ENCODE results near the gene IGSF23.

The IGSF23 gene

GRCh38 chr19:44642377-44642776 is 29.0 kb downstream of the IGSF23 start:
- DNase-seq, result no peak

DNA sequence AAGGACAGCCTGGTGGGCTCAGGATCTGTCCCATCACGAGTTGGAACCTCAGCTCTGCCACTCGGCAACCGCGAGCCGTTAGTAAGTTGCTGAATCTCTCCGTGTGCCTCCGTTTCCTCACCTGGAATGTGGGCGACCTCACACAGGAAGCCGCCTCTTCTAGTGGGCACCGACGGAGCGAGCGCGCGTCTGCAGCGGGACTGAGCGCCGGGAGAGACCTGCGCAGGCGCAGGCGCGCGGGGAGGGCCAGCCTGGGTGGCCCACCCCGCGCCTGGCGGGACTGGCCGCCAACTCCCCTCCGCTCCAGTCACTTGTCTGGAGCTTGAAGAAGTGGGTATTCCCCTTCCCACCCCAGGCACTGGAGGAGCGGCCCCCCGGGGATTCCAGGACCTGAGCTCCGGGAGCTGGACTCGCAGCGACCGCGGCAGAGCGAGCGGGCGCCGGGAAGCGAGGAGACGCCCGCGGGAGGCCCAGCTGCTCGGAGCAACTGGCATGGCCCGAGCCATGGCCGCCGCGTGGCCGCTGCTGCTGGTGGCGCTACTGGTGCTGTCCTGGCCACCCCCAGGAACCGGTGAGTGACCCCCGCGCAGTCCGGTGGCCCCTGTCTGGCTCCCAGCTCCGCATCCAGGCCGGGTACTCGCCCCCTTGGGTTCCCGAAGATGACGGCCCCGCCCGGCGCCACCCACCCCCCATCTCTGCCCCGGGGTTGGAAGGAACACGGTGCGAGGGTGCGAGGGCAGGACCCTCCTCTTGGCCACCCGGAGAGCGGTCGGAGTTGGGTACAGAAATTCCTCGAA is 30.4 kb downstream of the IGSF23 start, which contains the start of gene PVR:
TSS of gene PVR (plus strand) at position 306 of the 797 bp plus-strand sequence. CDS start at position 493, 187 bp downstream.
- peak; percentile 53 for DNase-seq

GRCh38 chr19:44644402-44645016 is 31.1 kb downstream of the IGSF23 start:
- DNase-seq, result no peak

GRCh38 chr19:44645407-44646048 is 32.2 kb downstream of the IGSF23 start:
- no peak for DNase-seq

- no peak for DNase-seq
Observed at GRCh38 chr19:44646049-44646416, 32.7 kb downstream of the IGSF23 start.

DNA sequence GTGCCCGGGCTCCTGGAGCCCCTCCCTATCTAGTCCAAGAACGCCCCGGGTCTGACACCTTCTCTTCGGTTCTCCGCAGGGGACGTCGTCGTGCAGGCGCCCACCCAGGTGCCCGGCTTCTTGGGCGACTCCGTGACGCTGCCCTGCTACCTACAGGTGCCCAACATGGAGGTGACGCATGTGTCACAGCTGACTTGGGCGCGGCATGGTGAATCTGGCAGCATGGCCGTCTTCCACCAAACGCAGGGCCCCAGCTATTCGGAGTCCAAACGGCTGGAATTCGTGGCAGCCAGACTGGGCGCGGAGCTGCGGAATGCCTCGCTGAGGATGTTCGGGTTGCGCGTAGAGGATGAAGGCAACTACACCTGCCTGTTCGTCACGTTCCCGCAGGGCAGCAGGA is 33.8 kb downstream of the IGSF23 start:
- DNase-seq, result no peak

DNA sequence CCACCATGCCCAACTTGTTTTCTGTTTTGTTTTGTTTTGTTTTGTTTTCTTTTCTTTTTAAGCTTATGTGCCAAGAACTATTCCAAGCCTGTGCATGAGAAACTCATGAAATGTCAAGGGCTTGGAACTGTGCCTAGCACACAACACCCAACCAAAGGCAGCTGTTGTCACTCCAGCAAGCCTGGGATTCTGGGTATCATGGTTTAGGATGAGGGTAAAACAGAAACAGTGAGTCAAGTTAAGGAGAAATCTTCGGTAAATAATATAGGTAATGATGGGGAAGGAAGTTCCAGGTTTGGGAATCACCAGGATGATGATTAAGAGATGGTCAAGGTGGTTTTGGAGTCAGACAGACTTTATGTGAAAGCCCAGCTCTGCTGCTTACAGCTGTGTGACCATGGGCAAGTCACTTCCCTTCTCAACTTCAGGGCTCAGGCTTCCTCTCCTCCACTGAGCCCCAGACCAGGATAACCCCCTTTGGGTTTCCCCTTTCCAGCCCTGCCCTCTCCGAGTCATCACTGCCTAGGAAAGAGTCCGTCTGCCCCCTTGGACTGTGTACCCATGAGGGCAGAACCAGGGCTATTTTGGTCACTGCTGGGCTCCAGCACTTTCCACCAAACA is 35.4 kb downstream of the IGSF23 start:
- no peak for DNase-seq

DNA sequence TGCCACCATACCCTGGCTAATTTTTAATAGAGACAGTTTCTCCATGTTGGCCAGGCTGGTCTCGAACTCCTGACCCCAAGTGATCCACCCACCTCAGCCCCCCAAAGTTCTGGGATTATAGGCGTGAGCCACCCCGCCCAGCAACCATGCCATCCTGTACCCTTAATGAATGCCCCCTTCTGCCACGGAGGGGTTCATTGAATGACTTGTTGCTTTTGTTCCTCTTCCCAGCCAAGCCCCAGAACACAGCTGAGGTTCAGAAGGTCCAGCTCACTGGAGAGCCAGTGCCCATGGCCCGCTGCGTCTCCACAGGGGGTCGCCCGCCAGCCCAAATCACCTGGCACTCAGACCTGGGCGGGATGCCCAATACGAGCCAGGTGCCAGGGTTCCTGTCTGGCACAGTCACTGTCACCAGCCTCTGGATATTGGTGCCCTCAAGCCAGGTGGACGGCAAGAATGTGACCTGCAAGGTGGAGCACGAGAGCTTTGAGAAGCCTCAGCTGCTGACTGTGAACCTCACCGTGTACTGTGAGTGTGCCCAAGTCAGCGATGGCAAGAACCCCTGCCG is 36.3 kb downstream of the IGSF23 start:
- DNase-seq, result no peak

DNA sequence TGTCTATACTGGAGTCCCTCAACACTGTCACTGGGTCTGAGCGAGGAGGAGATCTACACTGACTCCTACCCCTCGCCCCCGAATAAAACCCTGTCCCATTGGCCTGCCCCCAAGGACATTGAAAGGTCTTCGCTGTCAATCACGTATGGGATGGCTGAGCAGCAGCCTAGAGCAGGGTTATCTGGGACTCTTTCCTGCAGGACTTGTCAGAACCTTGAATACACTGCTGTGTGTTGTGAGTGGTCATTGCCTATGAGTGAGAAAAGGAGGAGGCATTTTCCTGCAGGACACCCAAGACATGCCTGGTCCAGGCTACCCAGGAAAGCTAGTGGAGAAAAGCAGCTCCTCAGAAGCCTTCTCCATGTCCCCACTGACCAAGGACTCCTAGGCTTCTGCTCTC is 40.0 kb downstream of the IGSF23 start:
- DNase-seq, result no peak

- DNase-seq, result peak; percentile 67
Observed at GRCh38 chr19:44653977-44654774, 40.8 kb downstream of the IGSF23 start.

- DNase-seq, result peak; percentile 73
Observed at GRCh38 chr19:44657211-44657921, 44.0 kb downstream of the IGSF23 start.

DNA sequence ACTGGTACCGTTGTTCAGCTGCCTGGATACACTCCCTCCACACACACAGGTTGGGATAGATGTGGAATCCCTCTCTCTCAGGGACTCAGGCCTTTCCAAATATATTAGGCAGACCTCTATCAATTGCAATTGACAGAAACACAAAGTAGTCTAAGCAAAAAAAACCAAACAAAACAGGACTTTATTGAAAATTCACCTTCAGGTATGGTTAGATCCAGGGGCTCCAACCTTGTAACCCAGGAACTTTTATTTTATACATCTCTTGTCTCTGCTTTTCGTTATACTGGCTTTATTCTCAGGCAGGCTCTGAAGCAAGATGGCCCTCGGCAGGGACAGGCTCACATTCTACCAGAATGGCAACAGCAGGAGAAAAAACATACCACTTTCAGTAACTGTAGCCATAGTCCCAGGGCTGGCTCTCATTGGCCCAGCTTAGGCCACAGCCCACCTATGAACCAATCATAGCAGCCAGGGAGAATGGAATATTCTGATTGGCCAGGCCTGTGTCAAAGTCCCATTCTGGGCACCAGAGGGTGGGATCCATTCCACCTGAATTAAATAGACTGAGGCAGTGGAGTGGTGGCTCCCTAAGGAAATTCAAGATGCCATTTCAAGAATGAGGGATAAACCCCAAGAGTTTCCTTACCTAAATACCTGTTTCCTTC is 44.8 kb downstream of the IGSF23 start:
- no peak for DNase-seq

DNA sequence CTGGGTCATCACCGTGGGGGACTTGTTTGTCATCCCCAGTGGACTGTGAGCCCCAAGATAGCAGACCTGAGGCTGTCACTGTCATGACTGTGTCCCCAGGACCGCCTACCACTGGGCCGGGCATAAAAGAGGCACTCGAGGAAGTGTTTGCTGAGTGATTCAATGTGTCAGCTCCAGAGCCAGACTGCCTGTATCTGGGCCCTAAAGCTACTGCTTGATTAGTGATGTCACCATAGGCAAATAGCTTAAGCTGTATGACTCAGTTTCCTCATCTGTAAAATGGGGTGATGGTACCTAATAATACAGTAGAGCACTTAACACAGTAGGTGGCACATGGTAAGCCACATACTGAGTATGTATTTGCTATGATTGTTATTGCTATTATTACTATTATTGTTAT is 46.7 kb downstream of the IGSF23 start:
- no peak for DNase-seq

DNA sequence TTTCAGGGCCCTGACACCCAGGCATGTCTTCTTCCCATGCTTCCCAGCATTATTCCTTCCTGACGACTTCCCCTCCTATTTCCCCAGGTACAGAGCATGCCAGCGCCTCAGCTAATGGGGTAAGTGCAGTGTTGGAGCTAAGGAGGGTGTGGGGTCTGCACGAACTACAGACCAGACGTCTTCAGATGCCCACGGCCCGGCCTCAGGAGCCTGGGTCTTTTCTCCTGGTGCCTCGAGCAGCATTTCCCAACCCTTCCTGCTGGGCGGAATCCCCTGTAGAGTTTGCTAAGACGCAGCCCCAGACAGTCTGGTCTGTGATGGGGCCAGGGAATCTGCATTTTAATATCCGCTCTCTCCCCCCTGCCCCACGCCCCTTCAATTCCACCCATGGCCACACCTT is 47.8 kb downstream of the IGSF23 start:
- no peak for DNase-seq

DNA sequence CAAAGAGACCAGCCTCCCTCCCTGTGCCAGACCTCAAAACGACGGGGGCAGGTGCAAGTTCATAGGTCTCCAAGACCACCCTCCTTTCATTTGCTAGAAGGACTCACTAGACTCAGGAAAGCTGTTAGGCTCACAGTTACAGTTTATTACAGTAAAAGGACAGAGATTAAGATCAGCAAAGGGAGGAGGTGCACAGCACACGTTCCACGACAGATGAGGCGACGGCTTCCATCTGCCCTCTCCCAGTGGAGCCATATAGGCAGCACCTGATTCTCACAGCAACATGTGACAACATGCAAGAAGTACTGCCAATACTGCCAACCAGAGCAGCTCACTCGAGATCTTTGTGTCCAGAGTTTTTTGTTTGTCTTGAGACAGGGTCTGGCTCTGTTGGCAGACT is 48.5 kb downstream of the IGSF23 start:
- DNase-seq, result no peak

DNA sequence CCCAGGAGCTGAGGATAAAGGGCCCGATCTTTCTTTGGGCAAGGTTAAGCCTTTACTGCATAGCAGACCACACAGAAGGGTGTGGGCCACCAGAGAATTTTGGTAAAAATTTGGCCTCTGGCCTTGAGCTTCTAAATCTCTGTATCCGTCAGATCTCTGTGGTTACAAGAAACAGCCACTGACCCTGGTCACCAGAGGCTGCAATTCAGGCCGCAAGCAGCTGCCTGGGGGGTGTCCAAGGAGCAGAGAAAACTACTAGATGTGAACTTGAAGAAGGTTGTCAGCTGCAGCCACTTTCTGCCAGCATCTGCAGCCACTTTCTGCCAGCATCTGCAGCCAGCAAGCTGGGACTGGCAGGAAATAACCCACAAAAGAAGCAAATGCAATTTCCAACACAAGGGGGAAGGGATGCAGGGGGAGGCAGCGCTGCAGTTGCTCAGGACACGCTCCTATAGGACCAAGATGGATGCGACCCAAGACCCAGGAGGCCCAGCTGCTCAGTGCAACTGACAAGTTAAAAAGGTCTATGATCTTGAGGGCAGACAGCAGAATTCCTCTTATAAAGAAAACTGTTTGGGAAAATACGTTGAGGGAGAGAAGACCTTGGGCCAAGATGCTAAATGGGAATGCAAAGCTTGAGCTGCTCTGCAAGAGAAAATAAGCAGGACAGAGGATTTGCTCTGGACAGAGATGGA is 49.5 kb downstream of the IGSF23 start:
- DNase-seq, result no peak

GRCh38 chr19:44663996-44664395 is 50.6 kb downstream of the IGSF23 start:
- DNase-seq, result no peak

DNA sequence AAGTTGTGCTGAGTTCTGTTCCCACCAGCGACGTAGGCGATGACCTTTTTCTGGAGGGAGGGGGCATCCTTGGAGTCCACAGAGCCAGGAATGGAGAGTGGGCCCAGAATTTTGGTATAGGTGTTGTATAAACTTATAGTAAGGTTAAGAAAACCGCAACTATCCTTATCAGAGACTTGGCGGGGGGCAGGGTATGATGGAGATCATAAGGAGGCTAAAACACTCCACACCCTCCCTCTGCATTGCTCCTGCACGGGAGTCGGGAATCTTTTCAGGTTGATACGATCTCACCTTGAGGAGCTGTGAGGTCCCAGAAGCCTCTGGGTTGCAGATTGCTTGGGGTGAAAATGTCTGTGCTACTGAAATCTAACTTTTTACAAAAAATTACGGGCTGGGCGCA is 51.6 kb downstream of the IGSF23 start:
- no peak for DNase-seq

GRCh38 chr19:44666852-44667556 is 53.6 kb downstream of the IGSF23 start:
- no peak for DNase-seq

All from activated naive CD4-positive, alpha-beta T cell treated with anti-CD3 and anti-CD28 coated beads, Interleukin-2, amount 50 U/mL, for 16 hours (primary cell).